ENCODE measurements around the gene PPP1CB.

GRCh38 chr2:28726177-28726576, 25.5 kb upstream of the PPP1CB start:
- TF ChIP-seq RFX5 (IDR thresholded peaks at IDR 0.05) (no peak), JUN (IDR thresholded peaks at IDR 0.05) (no peak), RCOR1 (IDR thresholded peaks at IDR 0.05; ENCODE audit: low read depth, low read length) (no peak), CTCF (IDR thresholded peaks at IDR 0.05) (no peak), NFE2L2 (conservative IDR thresholded peaks at IDR 0.05; ENCODE audit: low read length) (no peak), ZFP36 (IDR thresholded peaks at IDR 0.05; ENCODE audit: borderline replicate concordance, partially characterized antibody) (no peak), POLR2A (IDR thresholded peaks at IDR 0.05; ENCODE audit: low read length) (no peak), HEYL (CRISPR knock-in tag; IDR thresholded peaks at IDR 0.05) (no peak), EP300 (IDR thresholded peaks at IDR 0.05) (no peak)
